ENCODE measurements around the gene PIP4P1. TPM values are rescaled to one million over a fixed set of nuclear protein-coding genes. Genes with fewer than 3 reads are reported as not detected.

The PIP4P1 gene
- polyA plus RNA-seq, 1 experiment: 24.5 TPM

- Histone ChIP-seq H3K27ac (ENCODE audit: low read depth, low read length) (no peak overlapping the region), H3K9me3 (ENCODE audit: control insufficient read depth, insufficient read depth, low read length) (no peaks in the 10 kb centered on the region), H3K4me3 (ENCODE audit: low read depth, low read length) (no peak overlapping the region), H3K27me3 (ENCODE audit: control insufficient read depth, insufficient read depth, low read length) (no peaks in the 10 kb centered on the region)
- POLR2A ChIA-PET: no interaction called here
- no peak for DNase-seq (ENCODE audit: low read depth, low spot score)
- CTCF ChIA-PET: no interaction called here
- TF ChIP-seq CTCF (IDR thresholded peaks at IDR 0.05; ENCODE audit: low read depth, low read length): no peak
These were observed 32.4 kb upstream of the PIP4P1 start for GRCh38 chr14:20493634-20494033.

- Histone ChIP-seq H3K27ac (ENCODE audit: low read depth, low read length) (peak overlapping the region; percentile 31), H3K27me3 (ENCODE audit: control insufficient read depth, insufficient read depth, low read length) (no peaks in the 10 kb centered on the region), H3K9me3 (ENCODE audit: control insufficient read depth, insufficient read depth, low read length) (no peaks in the 10 kb centered on the region), H3K4me3 (ENCODE audit: low read depth, low read length) (no peak overlapping the region)
- no peak for TF ChIP-seq CTCF (IDR thresholded peaks at IDR 0.05; ENCODE audit: low read depth, low read length)
- DNase-seq (ENCODE audit: low read depth, low spot score): peak; percentile 51
- CTCF ChIA-PET: no interaction called here
- POLR2A ChIA-PET: interaction anchor here (0.5 kb wide), 1 partner anchor 95 kb away, joined by 8 read pairs; no protein-coding TSS in a partner anchor
These were observed 31.3 kb upstream of the PIP4P1 start for GRCh38 chr14:20492486-20492885.

- no peak overlapping the region for H3K27ac ChIP-seq (ENCODE audit: low read depth, low read length)
- H3K9me3 ChIP-seq (ENCODE audit: control insufficient read depth, insufficient read depth, low read length): no peaks in the 10 kb centered on the region
- TF ChIP-seq CTCF (IDR thresholded peaks at IDR 0.05; ENCODE audit: low read depth, low read length): no peak
- POLR2A ChIA-PET: no interaction called here
- CTCF ChIA-PET: no interaction called here
- no peak for DNase-seq (ENCODE audit: low read depth, low spot score)
- no peak overlapping the region for H3K4me3 ChIP-seq (ENCODE audit: low read depth, low read length)
- no peaks in the 10 kb centered on the region for H3K27me3 ChIP-seq (ENCODE audit: control insufficient read depth, insufficient read depth, low read length)
These were observed 29.3 kb upstream of the PIP4P1 start for GRCh38 chr14:20490563-20490962.

- no peak for DNase-seq (ENCODE audit: low read depth, low spot score)
- Histone ChIP-seq H3K4me3 (ENCODE audit: low read depth, low read length) (no peak overlapping the region), H3K27me3 (ENCODE audit: control insufficient read depth, insufficient read depth, low read length) (no peaks in the 10 kb centered on the region), H3K27ac (ENCODE audit: low read depth, low read length) (peak overlapping the region; percentile 21), H3K9me3 (ENCODE audit: control insufficient read depth, insufficient read depth, low read length) (no peaks in the 10 kb centered on the region)
- CTCF ChIA-PET: no interaction called here
- no peak for TF ChIP-seq CTCF (IDR thresholded peaks at IDR 0.05; ENCODE audit: low read depth, low read length)
- POLR2A ChIA-PET: no interaction called here
These were observed 28.1 kb upstream of the PIP4P1 start for GRCh38 chr14:20489093-20489994.

GRCh38 chr14:20487396-20487725 lies 26.1 kb upstream of the PIP4P1 start:
- Histone ChIP-seq H3K4me3 (ENCODE audit: low read depth, low read length) (no peak overlapping the region), H3K27ac (ENCODE audit: low read depth, low read length) (no peak overlapping the region), H3K9me3 (ENCODE audit: control insufficient read depth, insufficient read depth, low read length) (no peaks in the 10 kb centered on the region), H3K27me3 (ENCODE audit: control insufficient read depth, insufficient read depth, low read length) (no peaks in the 10 kb centered on the region)
- no peak for DNase-seq (ENCODE audit: low read depth, low spot score)
- no peak for TF ChIP-seq CTCF (IDR thresholded peaks at IDR 0.05; ENCODE audit: low read depth, low read length)
- ChIA-PET POLR2A (interaction anchor here (1.1 kb wide), 1 partner anchor 11 kb away, joined by 3 read pairs; no protein-coding TSS in a partner anchor), CTCF (interaction anchor here (1.3 kb wide), 1 partner anchor 43 kb away, joined by 3 read pairs; no protein-coding TSS in a partner anchor)
